Caco-2 (cell line): ENCODE measurements around the gene SMYD3. TPM values are rescaled to one million over a fixed set of nuclear protein-coding genes. Genes with fewer than 3 reads are reported as not detected.

Experiments used
- BruUV-seq: library from RNA; stranded (reverse); fragments of 400-500 nt; replicated peaks from 2 replicates; lab custom pipeline; 2021; lab: Mats Ljungman, UMichigan
- CTCF ChIA-PET: fragments of 300-600 bp; sonication (Branson Sonifier 250); formaldehyde crosslinking; loops from one replicate; lab custom pipeline; 2022; ENCODE audit warnings: antibody characterized with exemption; lab: Charles Lee
- POLR2A ChIA-PET: fragments of 300-600 bp; sonication (Branson Sonifier 250); formaldehyde crosslinking; loops from one replicate; lab custom pipeline; 2022; ENCODE audit warnings: antibody characterized with exemption; lab: Charles Lee
- DNase-seq, 2 experiments: peaks; one replicate each; pipeline versions ENCODE4 v3.0.0 to v3.0.0-alpha.2; 2020 to 2022
- H3K27me3 ChIP-seq: replicated peaks from 2 replicates; pipeline ENCODE4 v1.6.0; 2011; ENCODE audit warnings: low read length; ENCODE audit not compliant: control insufficient read depth, insufficient read depth
- H3K36me3 ChIP-seq: 2 replicates; pipeline ENCODE4 v1.5.1; 2011; ENCODE audit warnings: low read length; ENCODE audit not compliant: control insufficient read depth, insufficient read depth
- H3K4me1 ChIP-seq: fragments of 250-450 bp; sonication (Bioruptor Pico); 2 replicates; pipeline ENCODE4 v1.5.1; 2020; ENCODE audit warnings: mild to moderate bottlenecking
- H3K4me3 ChIP-seq: 2 replicates; pipeline ENCODE4 v1.5.1; 2011; ENCODE audit warnings: low read depth, mild to moderate bottlenecking, control low read depth, low read length
- H3K9me3 ChIP-seq: fragments of 250-450 bp; sonication (Bioruptor Pico); 2 replicates; pipeline ENCODE4 v1.5.1; 2020; ENCODE audit warnings: mild to moderate bottlenecking, moderate library complexity
- H3K27ac Mint-ChIP-seq: one replicate; pipeline ENCODE4 v1.8.0; 2022; ENCODE audit warnings: mixed read lengths; ENCODE audit not compliant: unreplicated experiment
- H3K27me3 Mint-ChIP-seq: one replicate; pipeline ENCODE4 v1.8.0; 2022; ENCODE audit warnings: mixed read lengths; ENCODE audit not compliant: insufficient read depth, unreplicated experiment
- H3K36me3 Mint-ChIP-seq: one replicate; pipeline ENCODE4 v1.8.0; 2022; ENCODE audit warnings: mild to moderate bottlenecking, mixed read lengths; ENCODE audit not compliant: insufficient read depth, unreplicated experiment
- H3K4me1 Mint-ChIP-seq: one replicate; pipeline ENCODE4 v1.8.0; 2022; ENCODE audit warnings: low read depth, mixed read lengths; ENCODE audit not compliant: unreplicated experiment
- H3K4me3 Mint-ChIP-seq: one replicate; pipeline ENCODE4 v1.8.0; 2022; ENCODE audit warnings: mild to moderate bottlenecking, moderate library complexity, mixed read lengths; ENCODE audit not compliant: unreplicated experiment
- H3K9me3 Mint-ChIP-seq: one replicate; pipeline ENCODE4 v1.8.0; 2022; ENCODE audit warnings: mixed read lengths; ENCODE audit not compliant: unreplicated experiment
- intact Hi-C: fragments of 100-400 bp; cut with micrococcal nuclease; formaldehyde crosslinking; loops from one replicate; pipeline ENCODE4 v1.10.0; 2022; ENCODE audit not compliant: unreplicated experiment
- total RNA-seq: library from RNA; stranded (reverse); gene quantifications from 2 replicates; pipeline ENCODE4 v1.2.3, GENCODE V29; 2022
- TF ChIP-seq, protein P1 (sequence below), 2 experiments: fragments of 200-600 bp in 1 of 2; IDR thresholded peaks; 1 replicate in 1 of 2; 2 replicates in 1 of 2; pipeline versions ENCODE4 v1.5.1 to v1.8.0; 2011 to 2022; ENCODE audit warnings: antibody characterized with exemption in 1 of 2, control low read depth in 1 of 2, inconsistent platforms in 1 of 2, low read depth in 1 of 2, low read length in 1 of 2, mild to moderate bottlenecking in 1 of 2, moderate library complexity in 1 of 2; ENCODE audit not compliant: insufficient read depth in 1 of 2, severe bottlenecking in 1 of 2, unreplicated experiment in 1 of 2

SMYD3 gene
- total RNA-seq, 1 experiment from 2014 or later = 33.0 TPM

DNA sequence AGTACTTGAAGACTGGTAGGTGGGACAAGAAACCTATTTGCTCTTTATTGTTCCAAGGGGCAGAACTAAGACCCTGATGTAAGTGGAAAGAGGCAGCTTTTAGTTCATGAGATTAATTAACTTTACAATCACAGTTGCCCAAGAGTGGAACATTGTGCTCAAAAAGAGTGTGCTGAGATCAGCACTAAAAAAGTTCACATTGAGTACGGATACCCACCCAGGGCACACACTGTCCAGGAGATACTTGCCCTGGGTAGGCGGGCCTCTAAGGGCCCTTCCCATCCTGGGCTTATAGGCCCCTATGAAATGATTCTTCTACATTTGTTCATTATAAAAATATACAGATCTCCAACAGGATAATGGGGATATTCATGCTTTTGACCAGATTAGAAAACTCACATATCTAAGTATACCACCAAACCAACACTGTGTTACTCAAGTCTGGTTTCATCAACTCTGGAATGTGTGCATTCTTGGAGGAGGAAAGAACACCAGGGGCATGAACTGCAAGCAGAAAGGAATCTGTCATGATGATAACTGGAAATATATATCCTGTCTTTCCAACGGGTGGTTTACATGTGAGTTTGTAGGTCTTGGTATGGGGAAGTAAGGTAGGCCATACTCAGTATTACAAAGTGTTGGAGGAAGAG lies 626.2 kb downstream of the SMYD3 start:
- Mint-ChIP-seq H3K4me1 (no peaks in the 10 kb centered on the region), H3K27me3 (no peaks in the 10 kb centered on the region), H3K4me3 (no peak overlapping the region), H3K9me3 (no peaks in the 10 kb centered on the region), H3K27ac (no peak overlapping the region), H3K36me3 (no peaks in the 10 kb centered on the region)
- TF ChIP-seq, protein P1, sequence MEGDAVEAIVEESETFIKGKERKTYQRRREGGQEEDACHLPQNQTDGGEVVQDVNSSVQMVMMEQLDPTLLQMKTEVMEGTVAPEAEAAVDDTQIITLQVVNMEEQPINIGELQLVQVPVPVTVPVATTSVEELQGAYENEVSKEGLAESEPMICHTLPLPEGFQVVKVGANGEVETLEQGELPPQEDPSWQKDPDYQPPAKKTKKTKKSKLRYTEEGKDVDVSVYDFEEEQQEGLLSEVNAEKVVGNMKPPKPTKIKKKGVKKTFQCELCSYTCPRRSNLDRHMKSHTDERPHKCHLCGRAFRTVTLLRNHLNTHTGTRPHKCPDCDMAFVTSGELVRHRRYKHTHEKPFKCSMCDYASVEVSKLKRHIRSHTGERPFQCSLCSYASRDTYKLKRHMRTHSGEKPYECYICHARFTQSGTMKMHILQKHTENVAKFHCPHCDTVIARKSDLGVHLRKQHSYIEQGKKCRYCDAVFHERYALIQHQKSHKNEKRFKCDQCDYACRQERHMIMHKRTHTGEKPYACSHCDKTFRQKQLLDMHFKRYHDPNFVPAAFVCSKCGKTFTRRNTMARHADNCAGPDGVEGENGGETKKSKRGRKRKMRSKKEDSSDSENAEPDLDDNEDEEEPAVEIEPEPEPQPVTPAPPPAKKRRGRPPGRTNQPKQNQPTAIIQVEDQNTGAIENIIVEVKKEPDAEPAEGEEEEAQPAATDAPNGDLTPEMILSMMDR (IDR thresholded peaks at IDR 0.05; ENCODE audit: insufficient read depth in 1 of 2, low read depth in 1 of 2, low read length in 1 of 2, severe bottlenecking in 1 of 2, unreplicated experiment in 1 of 2) = no peak
- Histone ChIP-seq H3K36me3 (no peaks in the 10 kb centered on the region), H3K4me1 (peaks cover 12% of the 10 kb centered on the region), H3K4me3 (no peak overlapping the region), H3K27me3 (no peaks in the 10 kb centered on the region), H3K9me3 (no peaks in the 10 kb centered on the region)
- POLR2A ChIA-PET = no interaction called here
- intact Hi-C loops = no loop called here
- no TSS peak for BruUV-seq
- CTCF ChIA-PET = no interaction called here
- no peak for DNase-seq

DNA sequence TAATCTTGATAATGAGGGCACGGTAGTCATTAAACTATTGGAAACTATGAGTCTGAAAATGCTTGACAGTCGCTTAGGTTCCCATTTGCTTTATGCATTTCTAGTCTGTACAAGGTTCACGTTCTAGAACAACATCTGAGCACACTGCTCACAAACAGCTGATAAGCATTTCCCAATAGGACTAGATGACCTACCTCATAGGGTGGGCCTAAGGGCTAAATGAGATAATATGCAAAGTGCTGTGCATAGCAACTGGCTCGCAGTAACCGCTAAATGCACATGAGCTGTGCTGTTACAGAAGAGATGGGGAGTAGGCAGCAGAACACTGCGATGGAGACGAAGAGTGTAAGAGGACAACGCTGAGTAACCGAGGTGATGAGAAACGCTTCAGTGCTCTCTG lies 628.0 kb downstream of the SMYD3 start:
- H3K36me3 Mint-ChIP-seq = no peaks in the 10 kb centered on the region
- Histone ChIP-seq H3K4me3 (no peak overlapping the region), H3K36me3 (no peaks in the 10 kb centered on the region), H3K27me3 (no peaks in the 10 kb centered on the region), H3K9me3 (no peaks in the 10 kb centered on the region), H3K4me1 (peaks cover 14% of the 10 kb centered on the region)
- H3K27me3 Mint-ChIP-seq = no peaks in the 10 kb centered on the region
- DNase-seq = no peak
- TF ChIP-seq, protein P1 (IDR thresholded peaks at IDR 0.05; ENCODE audit: insufficient read depth in 1 of 2, low read depth in 1 of 2, low read length in 1 of 2, severe bottlenecking in 1 of 2, unreplicated experiment in 1 of 2) = no peak
- POLR2A ChIA-PET = interaction anchor here (0.5 to 0.6 kb wide), 2 partner anchors 114 to 1016 kb away, joined by 3 to 4 read pairs; no protein-coding TSS in a partner anchor
- intact Hi-C loops = no loop called here
- no TSS peak for BruUV-seq
- H3K4me1 Mint-ChIP-seq = no peaks in the 10 kb centered on the region
- CTCF ChIA-PET = no interaction called here
- no peak overlapping the region for H3K27ac Mint-ChIP-seq
- H3K4me3 Mint-ChIP-seq = no peak overlapping the region
- H3K9me3 Mint-ChIP-seq = no peaks in the 10 kb centered on the region

DNA sequence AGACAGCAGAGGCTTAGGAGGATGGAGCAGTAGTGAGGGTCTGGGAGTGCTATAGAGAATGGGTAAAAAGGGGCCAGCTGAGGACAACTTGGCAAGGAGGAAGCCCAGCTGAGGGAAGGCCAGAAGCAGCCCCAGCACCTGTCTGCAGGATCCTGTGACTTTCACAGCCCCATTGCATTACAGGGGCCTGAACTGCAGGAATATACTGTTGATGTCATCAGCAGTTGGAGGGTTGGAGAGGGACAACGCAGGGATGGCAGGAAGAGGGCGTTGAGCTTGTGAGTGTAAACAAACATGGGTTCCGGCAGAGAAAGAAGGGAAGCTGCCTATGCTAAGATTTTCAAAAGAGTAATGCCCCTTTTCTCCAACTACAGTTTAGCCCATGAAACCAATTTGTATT lies 628.5 kb downstream of the SMYD3 start:
- Mint-ChIP-seq H3K9me3 (no peaks in the 10 kb centered on the region), H3K4me1 (no peaks in the 10 kb centered on the region), H3K27me3 (no peaks in the 10 kb centered on the region), H3K4me3 (no peak overlapping the region), H3K36me3 (no peaks in the 10 kb centered on the region), H3K27ac (no peak overlapping the region)
- DNase-seq = no peak
- Histone ChIP-seq H3K4me1 (peaks cover 15% of the 10 kb centered on the region), H3K27me3 (no peaks in the 10 kb centered on the region), H3K9me3 (no peaks in the 10 kb centered on the region), H3K36me3 (no peaks in the 10 kb centered on the region), H3K4me3 (no peak overlapping the region)
- POLR2A ChIA-PET = interaction anchor here (0.5 kb wide), 1 partner anchor 113 kb away, joined by 4 read pairs; no protein-coding TSS in a partner anchor
- CTCF ChIA-PET = no interaction called here
- TF ChIP-seq, protein P1 (IDR thresholded peaks at IDR 0.05; ENCODE audit: insufficient read depth in 1 of 2, low read depth in 1 of 2, low read length in 1 of 2, severe bottlenecking in 1 of 2, unreplicated experiment in 1 of 2) = no peak
- intact Hi-C loops = no loop called here
- no TSS peak for BruUV-seq
